ACC112 (cell line): ENCODE measurements around the gene NFIC.
A peak's percentile ranks its signal among the peaks of the same experiment; 100 is the strongest.

Experiments
- H2AFZ ChIP-seq: fragments of 200-600 bp; sonication (generic); one replicate; pipeline ENCODE4 v1.6.0; 2017; ENCODE audit warnings: antibody characterized with exemption, low read length; ENCODE audit not compliant: unreplicated experiment
- H3K27ac ChIP-seq: fragments of 200-600 bp; sonication (generic); 2 replicates; pipeline ENCODE4 v1.5.1; 2014; ENCODE audit warnings: low read depth, mild to moderate bottlenecking, antibody characterized with exemption, low read length, moderate library complexity
- H3K27me3 ChIP-seq: fragments of 200-600 bp; sonication (generic); 2 replicates; pipeline ENCODE4 v1.6.1; 2014; ENCODE audit warnings: mild to moderate bottlenecking, antibody characterized with exemption, low read length, moderate library complexity, mixed read lengths; ENCODE audit not compliant: insufficient read depth
- H3K36me3 ChIP-seq: fragments of 200-600 bp; sonication (generic); 2 replicates; pipeline ENCODE4 v1.6.1; 2016; ENCODE audit warnings: mild to moderate bottlenecking, antibody characterized with exemption, low read length, moderate library complexity, mixed read lengths; ENCODE audit not compliant: insufficient read depth
- H3K4me1 ChIP-seq: fragments of 200-600 bp; sonication (generic); one replicate; pipeline ENCODE4 v1.6.1; 2016; ENCODE audit warnings: low read length, mixed read lengths; ENCODE audit not compliant: insufficient read depth, unreplicated experiment, control insufficient read depth
- H3K4me3 ChIP-seq: fragments of 200-600 bp; sonication (generic); 2 replicates; pipeline ENCODE4 v1.5.1; 2014; ENCODE audit warnings: mild to moderate bottlenecking, low read depth, low read length
- H3K79me2 ChIP-seq: fragments of 200-600 bp; sonication (generic); one replicate; pipeline ENCODE4 v1.6.0; 2016; ENCODE audit warnings: low read length; ENCODE audit not compliant: control insufficient read depth, unreplicated experiment, insufficient read depth

Gene NFIC

GRCh38 chr19:3360421-3361383 lies 5.7 kb upstream of the NFIC start:
- Histone ChIP-seq H3K27me3 (no peaks in the 10 kb centered on the region), H2AFZ (peak overlapping the region; percentile 25), H3K79me2 (peaks cover 25% of the 10 kb centered on the region)

DNA sequence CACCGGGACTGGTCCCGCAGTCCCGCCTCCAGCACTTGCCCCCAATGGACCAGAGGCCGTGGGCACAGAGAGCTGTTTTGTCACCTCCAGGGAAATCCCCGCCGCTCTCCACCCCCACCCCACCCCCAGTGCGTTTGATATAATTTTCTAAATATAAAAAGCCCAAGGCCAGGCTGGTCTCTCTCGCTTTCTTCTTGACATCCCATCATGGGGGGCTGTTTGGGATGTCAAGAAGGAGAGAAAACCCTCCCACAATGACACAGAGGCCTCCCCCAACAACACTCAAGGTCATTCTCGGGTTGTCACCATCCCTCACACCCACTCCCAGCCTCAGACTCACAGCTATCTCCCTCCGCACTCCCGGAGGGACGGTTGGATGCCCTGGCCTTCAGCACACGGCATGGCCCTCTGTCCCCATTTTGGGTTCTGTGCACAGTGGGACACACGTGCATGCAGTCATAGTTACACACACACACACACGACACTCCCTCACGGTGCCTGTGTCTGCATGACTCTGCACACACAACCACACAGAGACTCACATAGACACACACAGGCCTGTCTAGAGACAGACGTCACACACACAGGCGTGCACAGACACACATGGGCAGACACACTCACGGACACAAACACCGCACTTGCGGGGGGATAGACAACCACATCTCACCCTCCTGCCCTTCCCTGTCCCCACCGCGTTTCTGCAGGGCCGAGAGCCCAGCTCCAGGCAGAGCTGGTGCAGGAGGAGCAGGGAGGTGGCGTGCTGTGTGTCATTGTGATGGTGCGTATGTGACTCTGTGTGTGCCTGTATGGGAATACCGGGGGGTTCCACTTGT lies 4.8 kb upstream of the NFIC start:
- peaks cover 27% of the 10 kb centered on the region for H3K79me2 ChIP-seq
- H3K4me1 ChIP-seq = peaks cover 6% of the 10 kb centered on the region
- H2AFZ ChIP-seq = no peak overlapping the region
- H3K27ac ChIP-seq = no peak overlapping the region; the same call in 1 of the 2 replicates
- no peaks in the 10 kb centered on the region for H3K36me3 ChIP-seq
- peak overlapping the region; percentile 92; the same call in 1 of the 2 replicates for H3K4me3 ChIP-seq
- H3K27me3 ChIP-seq = no peaks in the 10 kb centered on the region

More at GRCh38 chr19:3360421-3361383, 5.7 kb upstream of the NFIC start:
- Histone ChIP-seq H3K4me3 (peak overlapping the region; percentile 92), H3K27ac (peak overlapping the region; percentile 18; the same call in 1 of the 2 replicates), H3K36me3 (no peaks in the 10 kb centered on the region), H3K4me1 (peaks cover 6% of the 10 kb centered on the region)

DNA sequence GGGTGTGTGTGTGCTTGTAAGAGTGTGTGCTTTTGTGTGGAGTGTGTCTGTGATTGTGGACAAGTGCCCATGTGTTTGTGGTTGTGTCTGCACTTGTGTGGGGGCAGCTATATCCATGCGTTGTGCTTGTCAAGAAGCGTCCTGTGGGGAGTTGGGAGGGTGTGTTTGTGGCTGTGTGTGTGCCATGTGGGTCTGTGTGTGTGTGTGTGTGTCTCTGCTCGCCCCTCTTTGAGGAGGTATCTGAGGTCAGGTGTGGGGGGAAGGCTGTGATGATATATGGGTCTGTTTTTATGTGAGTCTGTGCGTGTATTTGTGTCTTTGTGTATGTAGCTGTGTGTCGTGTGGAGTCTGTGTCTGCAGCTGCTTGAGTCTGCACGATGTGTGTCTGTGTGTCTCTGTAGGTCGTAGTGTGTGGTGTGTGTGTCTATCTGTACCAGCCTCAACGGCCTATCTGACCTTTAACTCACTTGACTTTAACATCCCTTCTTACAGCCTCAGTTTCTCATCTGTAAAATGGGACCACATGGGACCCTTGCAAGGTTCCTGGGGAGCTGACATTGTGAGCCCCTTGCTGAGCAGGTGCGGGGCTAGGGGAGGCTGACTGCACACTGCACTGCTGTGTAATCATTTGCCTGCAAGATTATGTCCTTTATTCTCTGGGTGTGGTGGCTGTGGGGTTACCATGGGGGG lies 4.0 kb upstream of the NFIC start:
- Histone ChIP-seq H3K4me1 (peaks cover 6% of the 10 kb centered on the region), H3K4me3 (no peak overlapping the region), H3K36me3 (no peaks in the 10 kb centered on the region), H2AFZ (no peak overlapping the region), H3K79me2 (peaks cover 35% of the 10 kb centered on the region), H3K27ac (no peak overlapping the region), H3K27me3 (no peaks in the 10 kb centered on the region)

DNA sequence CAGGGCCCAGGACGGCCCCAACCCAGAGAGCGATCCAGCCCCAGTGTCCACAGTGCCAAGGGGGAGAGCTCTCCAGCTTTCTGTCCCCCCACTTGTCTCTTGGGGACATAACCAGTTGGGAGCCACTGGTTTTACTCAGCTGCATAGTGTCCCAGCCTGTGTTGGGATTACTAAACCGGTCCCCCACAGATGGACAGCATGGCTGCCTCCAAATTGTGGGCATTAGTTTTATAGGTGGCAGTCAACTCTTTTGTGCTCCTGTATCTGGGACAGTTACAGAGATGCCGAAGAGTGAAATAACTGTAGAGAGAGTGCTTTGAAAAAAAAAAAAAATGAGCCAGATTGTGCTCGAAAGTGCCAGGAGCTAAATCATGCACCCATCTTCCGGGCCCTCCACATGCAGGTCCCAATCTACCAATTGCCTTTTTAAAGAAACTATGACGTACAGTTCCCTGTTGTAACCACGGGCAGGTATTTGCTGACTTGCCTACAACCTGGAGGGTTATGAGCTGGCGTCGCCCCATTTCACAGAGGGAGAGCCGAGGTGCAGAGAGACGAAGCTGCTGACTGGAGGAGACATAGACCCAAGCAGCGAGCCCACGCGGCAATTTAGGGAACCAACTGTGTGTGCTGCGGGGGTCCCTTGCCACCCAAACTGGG lies 2.4 kb upstream of the NFIC start:
- Histone ChIP-seq H3K27me3 (no peaks in the 10 kb centered on the region), H3K4me3 (no peak overlapping the region)

GRCh38 chr19:3364501-3364858 lies 1.9 kb upstream of the NFIC start:
- Histone ChIP-seq H3K27me3 (no peaks in the 10 kb centered on the region), H3K27ac (no peak overlapping the region), H3K4me1 (peaks cover 11% of the 10 kb centered on the region), H3K79me2 (peaks cover 56% of the 10 kb centered on the region), H3K4me3 (no peak overlapping the region), H3K36me3 (no peaks in the 10 kb centered on the region), H2AFZ (no peak overlapping the region)

More for the DNA sequence above, 2.4 kb upstream of the NFIC start:
- Histone ChIP-seq H3K27ac (no peak overlapping the region), H3K4me1 (peaks cover 11% of the 10 kb centered on the region), H3K79me2 (peaks cover 51% of the 10 kb centered on the region), H3K36me3 (no peaks in the 10 kb centered on the region), H2AFZ (no peak overlapping the region)

DNA sequence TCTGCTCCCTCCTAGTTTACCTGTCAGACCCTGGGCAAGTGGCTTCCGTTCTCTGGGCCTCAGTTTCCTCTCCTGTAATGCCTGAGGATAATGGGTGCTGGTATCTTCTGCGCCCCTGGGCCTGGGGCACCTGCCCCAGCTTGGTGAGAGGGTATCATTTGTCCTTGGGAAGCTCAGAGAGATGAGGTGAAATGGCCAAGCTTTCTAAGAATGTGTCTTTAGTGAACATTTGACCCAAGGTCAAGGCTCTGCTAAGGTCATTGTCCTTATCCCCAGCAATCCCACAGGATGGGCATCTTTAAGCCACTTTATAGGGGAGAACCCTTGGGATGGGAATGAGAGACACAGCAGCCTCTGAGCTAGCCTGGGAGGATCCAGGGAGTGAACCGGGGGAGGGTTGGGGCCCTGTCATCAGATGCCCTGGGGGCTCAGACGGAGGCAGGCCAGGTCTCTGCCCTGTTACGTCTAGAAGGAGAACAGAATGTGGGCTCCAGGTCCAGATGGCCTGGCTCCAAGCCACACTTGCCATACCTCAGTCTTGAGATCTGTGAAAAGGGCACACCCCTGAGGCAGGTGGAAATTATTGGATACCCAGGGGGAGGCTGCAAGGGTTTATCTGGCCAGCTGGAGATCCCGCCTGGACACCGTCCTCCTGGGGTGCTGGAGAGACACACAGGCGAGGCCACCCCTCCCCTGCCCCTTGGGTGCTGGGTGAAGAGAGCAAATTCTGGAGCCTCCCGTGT lies 1.1 kb upstream of the NFIC start:
- Histone ChIP-seq H2AFZ (no peak overlapping the region), H3K4me1 (peaks cover 17% of the 10 kb centered on the region), H3K4me3 (peak overlapping the region; percentile 78), H3K79me2 (peaks cover 64% of the 10 kb centered on the region), H3K36me3 (no peaks in the 10 kb centered on the region), H3K27ac (peak overlapping the region; percentile 89), H3K27me3 (no peaks in the 10 kb centered on the region)

DNA sequence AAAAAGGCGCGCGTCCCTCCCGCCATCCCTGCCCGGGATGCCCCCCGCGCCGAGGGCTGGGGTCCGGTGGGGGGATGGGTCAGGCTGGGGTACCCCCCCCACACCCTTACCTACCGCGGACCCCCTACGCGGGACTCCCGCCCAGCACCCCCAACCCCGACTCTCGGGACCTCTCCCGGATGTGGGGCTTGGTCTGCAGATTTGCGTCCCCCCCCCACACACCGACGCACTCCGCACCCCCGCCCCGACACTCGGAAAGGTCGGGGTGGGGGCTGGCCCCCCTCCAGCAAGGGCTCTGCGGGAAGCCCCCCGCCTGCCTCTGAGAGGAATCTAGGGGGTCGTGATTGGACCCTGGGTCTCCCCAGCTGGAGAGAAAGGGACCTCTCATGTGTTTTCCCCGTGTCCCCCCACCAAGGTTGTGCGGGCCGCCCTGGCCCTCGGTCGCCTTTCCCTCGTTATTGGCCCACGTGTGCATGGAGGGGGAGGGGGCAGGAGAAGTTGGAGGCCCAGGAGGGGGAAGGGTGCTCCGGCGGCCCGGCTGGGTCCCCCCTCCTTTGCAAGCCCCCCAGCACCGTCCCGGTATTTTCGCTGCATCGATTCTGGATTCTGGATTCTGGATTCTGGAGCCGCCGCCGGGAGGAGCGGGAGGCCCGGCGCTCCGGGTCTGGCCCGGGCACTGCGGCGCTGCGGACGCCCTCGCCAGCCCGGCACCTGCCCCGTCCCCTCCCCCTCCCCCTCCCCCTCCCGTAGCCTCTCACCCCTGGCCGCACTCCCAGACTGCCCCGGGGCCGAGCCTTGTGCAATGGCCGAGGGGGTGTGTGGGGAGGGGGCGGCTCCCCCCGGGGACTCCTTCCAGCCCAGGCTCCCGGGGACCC lies 607 bp downstream of the NFIC start:
- no peak overlapping the region for H2AFZ ChIP-seq
- peak overlapping the region; percentile 77 for H3K27ac ChIP-seq
- peaks cover 24% of the 10 kb centered on the region for H3K4me1 ChIP-seq
- no peaks in the 10 kb centered on the region; the same call in 1 of the 2 replicates for H3K36me3 ChIP-seq
- peak overlapping the region; percentile 86 for H3K4me3 ChIP-seq
- no peaks in the 10 kb centered on the region for H3K27me3 ChIP-seq
- H3K79me2 ChIP-seq = peaks cover 67% of the 10 kb centered on the region

DNA sequence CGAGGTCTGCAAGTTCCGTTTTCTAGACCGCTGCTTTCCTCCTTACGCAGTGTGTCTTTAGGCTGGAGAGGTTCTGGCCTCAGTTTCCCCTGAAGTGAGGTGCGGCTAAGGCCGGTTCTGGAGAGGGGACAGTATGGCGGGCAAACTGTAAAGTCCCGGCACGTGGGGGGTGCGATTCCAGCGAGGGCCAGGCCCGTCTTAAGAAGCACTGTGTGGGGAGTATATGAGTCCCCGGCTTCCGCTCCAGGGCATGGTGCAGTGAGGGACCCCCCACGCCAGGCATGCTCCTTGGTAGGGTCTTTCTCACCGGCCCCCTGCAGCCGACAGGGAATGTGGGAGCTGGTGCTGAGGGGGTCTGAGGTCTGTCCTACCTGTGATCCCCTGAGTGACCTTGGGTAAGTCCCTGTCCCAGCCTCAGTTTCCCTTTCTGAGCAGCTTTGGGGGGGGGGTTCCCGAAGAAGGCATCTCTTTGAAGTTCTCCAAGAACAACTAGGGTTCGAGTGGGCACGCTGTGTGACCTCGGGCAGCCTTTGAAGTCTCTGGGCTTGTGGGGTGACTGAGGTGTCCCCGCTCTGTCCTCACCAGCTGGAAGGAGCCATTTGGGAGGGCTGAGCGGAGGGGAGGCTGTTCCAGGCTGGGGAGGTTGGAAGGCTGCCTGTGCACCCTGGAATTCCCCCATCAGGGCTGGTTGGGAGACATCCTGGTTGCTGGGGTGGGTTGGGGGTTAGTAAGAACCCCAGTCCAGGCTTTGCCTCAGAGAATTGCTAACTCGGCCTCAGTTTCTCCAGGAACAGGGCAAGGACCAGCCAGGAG lies 1.5 kb downstream of the NFIC start:
- Histone ChIP-seq H3K27ac (peak overlapping the region; percentile 69), H3K27me3 (no peaks in the 10 kb centered on the region), H3K4me3 (peak overlapping the region; percentile 86), H2AFZ (no peak overlapping the region), H3K36me3 (no peaks in the 10 kb centered on the region; the same call in 1 of the 2 replicates), H3K79me2 (peaks cover 69% of the 10 kb centered on the region), H3K4me1 (peaks cover 24% of the 10 kb centered on the region)
